K562 (cell line): Measurements from ENCODE around the gene SRC. TPM values are rescaled to one million over a fixed set of nuclear protein-coding genes. Genes with fewer than 3 reads are reported as not detected.
A peak's percentile ranks its signal among the peaks of the same experiment; 100 is the strongest.

Source experiments
- EZH2 ChIP-seq: IDR thresholded peaks from 2 replicates; pipeline ENCODE4 v1.6.1; 2012; ENCODE audit warnings: low read depth, mild to moderate bottlenecking, inconsistent platforms, low read length, borderline replicate concordance
- HDAC6 ChIP-seq: IDR thresholded peaks from 2 replicates; pipeline ENCODE4 v1.6.1; 2012; ENCODE audit warnings: low read depth, mild to moderate bottlenecking, control low read depth, inconsistent platforms, low read length, moderate library complexity
- KDM1A ChIP-seq, 2 experiments: fragments of 450-650 bp; IDR thresholded peaks; 2 replicates each; pipeline ENCODE4 v1.6.1; 2016; ENCODE audit warnings: mild to moderate bottlenecking in 2 of 2
- MCM2 ChIP-seq: fragments of 450-650 bp; IDR thresholded peaks from 2 replicates; pipeline ENCODE4 v1.6.1; 2017; ENCODE audit warnings: low read depth, mild to moderate bottlenecking
- MCM3 ChIP-seq: fragments of 450-650 bp; IDR thresholded peaks from 2 replicates; pipeline ENCODE4 v1.6.1; 2016
- RBM25 ChIP-seq: fragments of 200-400 bp; formaldehyde crosslinking; IDR thresholded peaks from 2 replicates; pipeline ENCODE4 v1.6.1; 2018; ENCODE audit warnings: low read length, low read depth, moderate library complexity; ENCODE audit not compliant: severe bottlenecking
- SAP30 ChIP-seq: fragments of 200-600 bp; sonication (generic); IDR thresholded peaks from 2 replicates; pipeline ENCODE4 v1.6.1; 2012; ENCODE audit warnings: borderline replicate concordance, low read depth, mild to moderate bottlenecking, moderate library complexity, low read length, control low read depth, inconsistent platforms; ENCODE audit not compliant: insufficient read depth, poor library complexity, severe bottlenecking
- SOX6 ChIP-seq: fragments of 450-650 bp; IDR thresholded peaks from 2 replicates; pipeline ENCODE4 v1.6.1; 2014; ENCODE audit warnings: mild to moderate bottlenecking
- ZNF165 ChIP-seq: fragments of 250-450 bp; sonication (Bioruptor Pico); IDR thresholded peaks from 2 replicates; pipeline ENCODE4 v1.4.0; 2020; ENCODE audit warnings: borderline replicate concordance
- ZNF324 ChIP-seq: fragments of 250-450 bp; sonication (Bioruptor Pico); IDR thresholded peaks from 2 replicates; pipeline ENCODE4 v1.4.0; 2020; ENCODE audit warnings: mild to moderate bottlenecking
- ZNF57 ChIP-seq: fragments of 450-650 bp; formaldehyde crosslinking; IDR thresholded peaks from 2 replicates; pipeline ENCODE4 v1.4.0; 2020; ENCODE audit warnings: mild to moderate bottlenecking, moderate library complexity
- ZNF583 ChIP-seq: fragments of 250-450 bp; sonication (Bioruptor Pico); IDR thresholded peaks from 2 replicates; pipeline ENCODE4 v1.4.0; 2020
- polyA plus RNA-seq, 8 experiments: library from polyadenylated mRNA; depleted of rRNA in 4 of 8; stranded (reverse) in 5 of 8; unstranded in 3 of 8; fragments of >200 nt; fragmentation: Nextera tagmentation in 2 of 8; fragmentation: Illumina TruSeq in 1 of 8; extraction: Ambion mirVana in 2 of 8; extraction: Trizol in 1 of 8; gene quantifications; 2 replicates each; pipeline versions ENCODE4 v1.2.1 to v1.2.3, GENCODE V29; 2011 to 2014; ENCODE audit warnings: inconsistent platforms in 1 of 8, missing spikeins in 1 of 8
- total RNA-seq, 7 experiments: library from RNA; depleted of rRNA in 6 of 7; stranded (reverse); fragments of >200 nt in 6 of 7; fragmentation: Illumina TruSeq in 2 of 7; extraction: Trizol in 2 of 7; gene quantifications; 2 replicates each; pipeline versions ENCODE4 v1.2.1 to v1.2.3, GENCODE V29; 2011 to 2021; ENCODE audit warnings: low replicate concordance in 1 of 7
- TF ChIP-seq, protein P1 (sequence below): fragments of 250-450 bp; sonication (Bioruptor Pico); IDR thresholded peaks from 2 replicates; pipeline ENCODE4 v1.4.0; 2020
- TF ChIP-seq, protein P2 (sequence below): fragments of 450-650 bp; IDR thresholded peaks from 2 replicates; pipeline ENCODE4 v1.6.1; 2018; ENCODE audit not compliant: partially characterized antibody
- TF ChIP-seq, protein P3 (sequence below): fragments of 450-650 bp; formaldehyde crosslinking; IDR thresholded peaks from 2 replicates; pipeline ENCODE4 v1.4.0; 2020; ENCODE audit warnings: mild to moderate bottlenecking, moderate library complexity

SRC gene
- total and polyA plus RNA-seq, 9 of the 15 experiments (the other 6 are each of a cell fraction or from before 2014, with no cell fraction given), result 0.06 to 8.5 (median 3.1) TPM

DNA sequence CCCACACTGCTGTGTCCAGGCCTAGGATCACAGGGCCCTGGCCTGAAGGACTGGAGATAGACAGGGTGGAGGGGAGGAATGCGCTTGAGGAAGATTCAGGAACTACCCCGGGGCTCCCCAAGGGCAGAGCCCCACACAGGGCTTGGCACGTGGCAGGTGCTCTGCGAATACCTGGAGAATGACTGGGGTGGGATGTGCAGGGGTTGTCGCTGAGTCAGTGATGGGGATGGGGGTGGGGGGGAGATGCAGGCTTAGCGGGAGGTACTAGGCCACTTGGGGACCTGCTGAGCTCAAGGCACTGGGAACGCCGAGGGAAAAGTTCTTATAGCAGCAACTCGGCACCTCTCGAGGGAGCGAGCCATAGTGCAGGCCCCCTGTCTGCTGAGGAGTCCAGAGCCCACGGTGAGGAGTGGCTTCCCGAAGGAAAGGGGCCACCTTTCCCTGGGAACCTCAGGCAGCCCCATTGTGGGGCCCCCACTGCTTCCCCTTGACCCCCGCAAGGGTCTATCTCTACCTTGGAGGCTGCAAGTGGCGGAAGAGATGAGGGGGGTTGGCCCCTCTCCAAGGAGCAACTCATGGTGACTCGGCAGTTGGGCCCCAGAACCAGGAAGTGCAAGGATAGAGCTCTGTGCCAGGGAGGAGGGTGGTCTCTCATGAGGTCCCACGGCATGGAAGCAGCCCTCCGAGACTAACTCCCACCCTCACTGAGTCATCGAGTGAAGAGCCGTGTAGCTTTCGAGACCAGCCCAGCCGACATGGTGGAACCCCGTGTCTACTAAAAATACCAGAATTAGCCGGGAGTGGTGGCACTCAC, 33.1 kb downstream of the SRC start (continued):
- TF ChIP-seq HDAC6 (no peak), EZH2 (no peak), ZNF165 (CRISPR knock-in tag) (no peak), KDM1A (IDR thresholded peaks at IDR 0.05) (no peak), ZNF583 (CRISPR knock-in tag) (peak; percentile 80; the same call in 1 of the 2 replicates), ZNF57 (CRISPR knock-in tag) (no peak), SOX6 (peak; percentile 68), ZNF324 (CRISPR knock-in tag) (no peak), MCM2 (no peak; the same call in 1 of the 2 replicates), MCM3 (no peak), RBM25 (no peak), SAP30 (no peak)
- TF ChIP-seq, protein P1, sequence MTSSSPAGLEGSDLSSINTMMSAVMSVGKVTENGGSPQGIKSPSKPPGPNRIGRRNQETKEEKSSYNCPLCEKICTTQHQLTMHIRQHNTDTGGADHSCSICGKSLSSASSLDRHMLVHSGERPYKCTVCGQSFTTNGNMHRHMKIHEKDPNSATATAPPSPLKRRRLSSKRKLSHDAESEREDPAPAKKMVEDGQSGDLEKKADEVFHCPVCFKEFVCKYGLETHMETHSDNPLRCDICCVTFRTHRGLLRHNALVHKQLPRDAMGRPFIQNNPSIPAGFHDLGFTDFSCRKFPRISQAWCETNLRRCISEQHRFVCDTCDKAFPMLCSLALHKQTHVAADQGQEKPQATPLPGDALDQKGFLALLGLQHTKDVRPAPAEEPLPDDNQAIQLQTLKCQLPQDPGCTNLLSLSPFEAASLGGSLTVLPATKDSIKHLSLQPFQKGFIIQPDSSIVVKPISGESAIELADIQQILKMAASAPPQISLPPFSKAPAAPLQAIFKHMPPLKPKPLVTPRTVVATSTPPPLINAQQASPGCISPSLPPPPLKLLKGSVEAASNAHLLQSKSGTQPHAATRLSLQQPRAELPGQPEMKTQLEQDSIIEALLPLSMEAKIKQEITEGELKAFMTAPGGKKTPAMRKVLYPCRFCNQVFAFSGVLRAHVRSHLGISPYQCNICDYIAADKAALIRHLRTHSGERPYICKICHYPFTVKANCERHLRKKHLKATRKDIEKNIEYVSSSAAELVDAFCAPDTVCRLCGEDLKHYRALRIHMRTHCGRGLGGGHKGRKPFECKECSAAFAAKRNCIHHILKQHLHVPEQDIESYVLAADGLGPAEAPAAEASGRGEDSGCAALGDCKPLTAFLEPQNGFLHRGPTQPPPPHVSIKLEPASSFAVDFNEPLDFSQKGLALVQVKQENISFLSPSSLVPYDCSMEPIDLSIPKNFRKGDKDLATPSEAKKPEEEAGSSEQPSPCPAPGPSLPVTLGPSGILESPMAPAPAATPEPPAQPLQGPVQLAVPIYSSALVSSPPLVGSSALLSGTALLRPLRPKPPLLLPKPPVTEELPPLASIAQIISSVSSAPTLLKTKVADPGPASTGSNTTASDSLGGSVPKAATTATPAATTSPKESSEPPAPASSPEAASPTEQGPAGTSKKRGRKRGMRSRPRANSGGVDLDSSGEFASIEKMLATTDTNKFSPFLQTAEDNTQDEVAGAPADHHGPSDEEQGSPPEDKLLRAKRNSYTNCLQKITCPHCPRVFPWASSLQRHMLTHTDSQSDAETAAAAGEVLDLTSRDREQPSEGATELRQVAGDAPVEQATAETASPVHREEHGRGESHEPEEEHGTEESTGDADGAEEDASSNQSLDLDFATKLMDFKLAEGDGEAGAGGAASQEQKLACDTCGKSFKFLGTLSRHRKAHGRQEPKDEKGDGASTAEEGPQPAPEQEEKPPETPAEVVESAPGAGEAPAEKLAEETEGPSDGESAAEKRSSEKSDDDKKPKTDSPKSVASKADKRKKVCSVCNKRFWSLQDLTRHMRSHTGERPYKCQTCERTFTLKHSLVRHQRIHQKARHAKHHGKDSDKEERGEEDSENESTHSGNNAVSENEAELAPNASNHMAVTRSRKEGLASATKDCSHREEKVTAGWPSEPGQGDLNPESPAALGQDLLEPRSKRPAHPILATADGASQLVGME, result no peak
- TF ChIP-seq, protein P2, sequence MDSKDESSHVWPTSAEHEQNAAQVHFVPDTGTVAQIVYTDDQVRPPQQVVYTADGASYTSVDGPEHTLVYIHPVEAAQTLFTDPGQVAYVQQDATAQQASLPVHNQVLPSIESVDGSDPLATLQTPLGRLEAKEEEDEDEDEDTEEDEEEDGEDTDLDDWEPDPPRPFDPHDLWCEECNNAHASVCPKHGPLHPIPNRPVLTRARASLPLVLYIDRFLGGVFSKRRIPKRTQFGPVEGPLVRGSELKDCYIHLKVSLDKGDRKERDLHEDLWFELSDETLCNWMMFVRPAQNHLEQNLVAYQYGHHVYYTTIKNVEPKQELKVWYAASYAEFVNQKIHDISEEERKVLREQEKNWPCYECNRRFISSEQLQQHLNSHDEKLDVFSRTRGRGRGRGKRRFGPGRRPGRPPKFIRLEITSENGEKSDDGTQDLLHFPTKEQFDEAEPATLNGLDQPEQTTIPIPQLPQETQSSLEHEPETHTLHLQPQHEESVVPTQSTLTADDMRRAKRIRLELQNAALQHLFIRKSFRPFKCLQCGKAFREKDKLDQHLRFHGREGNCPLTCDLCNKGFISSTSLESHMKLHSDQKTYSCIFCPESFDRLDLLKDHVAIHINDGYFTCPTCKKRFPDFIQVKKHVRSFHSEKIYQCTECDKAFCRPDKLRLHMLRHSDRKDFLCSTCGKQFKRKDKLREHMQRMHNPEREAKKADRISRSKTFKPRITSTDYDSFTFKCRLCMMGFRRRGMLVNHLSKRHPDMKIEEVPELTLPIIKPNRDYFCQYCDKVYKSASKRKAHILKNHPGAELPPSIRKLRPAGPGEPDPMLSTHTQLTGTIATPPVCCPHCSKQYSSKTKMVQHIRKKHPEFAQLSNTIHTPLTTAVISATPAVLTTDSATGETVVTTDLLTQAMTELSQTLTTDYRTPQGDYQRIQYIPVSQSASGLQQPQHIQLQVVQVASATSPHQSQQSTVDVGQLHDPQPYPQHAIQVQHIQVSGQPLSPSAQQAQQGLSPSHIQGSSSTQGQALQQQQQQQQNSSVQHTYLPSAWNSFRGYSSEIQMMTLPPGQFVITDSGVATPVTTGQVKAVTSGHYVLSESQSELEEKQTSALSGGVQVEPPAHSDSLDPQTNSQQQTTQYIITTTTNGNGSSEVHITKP, result peak; percentile 67
- TF ChIP-seq, protein P3, sequence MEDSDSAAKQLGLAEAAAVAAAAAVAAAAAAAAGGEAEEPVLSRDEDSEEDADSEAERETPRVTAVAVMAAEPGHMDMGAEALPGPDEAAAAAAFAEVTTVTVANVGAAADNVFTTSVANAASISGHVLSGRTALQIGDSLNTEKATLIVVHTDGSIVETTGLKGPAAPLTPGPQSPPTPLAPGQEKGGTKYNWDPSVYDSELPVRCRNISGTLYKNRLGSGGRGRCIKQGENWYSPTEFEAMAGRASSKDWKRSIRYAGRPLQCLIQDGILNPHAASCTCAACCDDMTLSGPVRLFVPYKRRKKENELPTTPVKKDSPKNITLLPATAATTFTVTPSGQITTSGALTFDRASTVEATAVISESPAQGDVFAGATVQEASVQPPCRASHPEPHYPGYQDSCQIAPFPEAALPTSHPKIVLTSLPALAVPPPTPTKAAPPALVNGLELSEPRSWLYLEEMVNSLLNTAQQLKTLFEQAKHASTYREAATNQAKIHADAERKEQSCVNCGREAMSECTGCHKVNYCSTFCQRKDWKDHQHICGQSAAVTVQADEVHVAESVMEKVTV (CRISPR knock-in tag), result no peak
